ENCODE data around the gene AADACL4.
"Not testable (repeated sequence)": the region's sequence is repeated elsewhere in the genome, so short reads cannot be mapped to it uniquely, and the experiment has no call there.

AADACL4 gene

GRCh38 chr1:12654657-12655056 is 10.8 kb downstream of the AADACL4 start:
- H3K27ac ChIP-seq, result no peak overlapping the region
- H3K4me3 ChIP-seq, result no peak overlapping the region

DNA sequence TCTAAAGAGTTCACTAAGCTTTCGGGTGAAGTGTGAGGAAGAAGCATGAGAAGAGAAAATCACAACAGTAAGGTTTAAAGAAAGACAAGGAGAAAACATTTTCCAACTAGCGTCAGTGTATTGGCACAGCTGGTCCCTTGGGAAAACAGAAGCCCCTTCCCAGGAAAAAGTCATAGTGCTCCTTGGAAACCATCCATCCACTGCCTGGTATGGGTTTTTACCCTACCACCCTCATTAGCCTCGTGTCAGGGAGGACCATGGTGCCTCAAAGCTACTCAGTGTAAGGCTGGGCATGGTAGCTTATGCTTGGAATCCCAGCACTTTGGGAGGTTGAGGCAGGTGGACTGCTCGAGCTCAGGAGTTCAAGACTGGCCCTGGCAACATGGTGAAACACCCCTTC is 12.7 kb downstream of the AADACL4 start:
- Histone ChIP-seq H3K27ac (no peak overlapping the region), H3K4me3 (no peak overlapping the region)

DNA sequence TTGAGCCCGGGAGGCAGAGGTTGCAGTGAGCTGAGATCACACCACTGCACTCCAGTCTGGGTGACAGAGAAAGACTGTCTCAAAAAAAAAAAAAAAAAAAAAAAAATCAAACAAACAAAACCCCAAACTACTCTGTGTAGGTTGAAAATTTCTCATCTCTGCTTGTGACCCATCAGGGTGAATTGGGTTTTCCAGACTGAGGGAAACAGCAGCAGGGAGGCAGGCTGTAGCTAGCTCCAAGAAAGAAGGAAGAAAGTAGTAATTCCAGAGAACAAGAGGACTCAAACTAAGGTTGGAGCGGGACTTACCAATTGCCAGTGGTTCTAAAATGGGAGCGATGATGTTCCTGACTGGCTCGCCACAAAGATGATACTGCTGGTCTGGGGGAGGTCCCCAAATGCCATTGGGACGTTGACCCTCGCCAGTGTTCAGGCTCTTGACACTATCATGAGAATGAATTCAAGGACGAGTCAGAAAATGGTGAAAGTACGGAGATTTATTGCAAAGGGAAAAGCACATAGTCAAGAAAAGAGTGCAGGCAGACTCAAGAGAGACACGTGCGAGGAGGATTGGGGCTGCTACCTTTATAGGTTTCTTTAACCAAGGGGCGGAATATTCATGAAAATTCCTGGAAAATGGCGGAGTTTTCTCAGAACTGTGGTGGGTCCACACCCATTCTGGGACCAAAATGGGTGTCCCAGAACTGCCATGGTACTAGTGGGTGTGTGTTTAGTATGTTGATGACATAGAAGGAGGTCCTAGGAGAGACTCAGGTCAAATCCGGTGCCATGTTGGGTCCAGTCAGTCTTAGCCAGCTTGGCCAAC is 13.4 kb downstream of the AADACL4 start:
- no peak overlapping the region for H3K4me3 ChIP-seq
- H3K27ac ChIP-seq, result no peak overlapping the region

GRCh38 chr1:12657885-12658512 is 14.1 kb downstream of the AADACL4 start:
- not testable (repeated sequence) for H3K27ac ChIP-seq, H3K4me3 ChIP-seq

DNA sequence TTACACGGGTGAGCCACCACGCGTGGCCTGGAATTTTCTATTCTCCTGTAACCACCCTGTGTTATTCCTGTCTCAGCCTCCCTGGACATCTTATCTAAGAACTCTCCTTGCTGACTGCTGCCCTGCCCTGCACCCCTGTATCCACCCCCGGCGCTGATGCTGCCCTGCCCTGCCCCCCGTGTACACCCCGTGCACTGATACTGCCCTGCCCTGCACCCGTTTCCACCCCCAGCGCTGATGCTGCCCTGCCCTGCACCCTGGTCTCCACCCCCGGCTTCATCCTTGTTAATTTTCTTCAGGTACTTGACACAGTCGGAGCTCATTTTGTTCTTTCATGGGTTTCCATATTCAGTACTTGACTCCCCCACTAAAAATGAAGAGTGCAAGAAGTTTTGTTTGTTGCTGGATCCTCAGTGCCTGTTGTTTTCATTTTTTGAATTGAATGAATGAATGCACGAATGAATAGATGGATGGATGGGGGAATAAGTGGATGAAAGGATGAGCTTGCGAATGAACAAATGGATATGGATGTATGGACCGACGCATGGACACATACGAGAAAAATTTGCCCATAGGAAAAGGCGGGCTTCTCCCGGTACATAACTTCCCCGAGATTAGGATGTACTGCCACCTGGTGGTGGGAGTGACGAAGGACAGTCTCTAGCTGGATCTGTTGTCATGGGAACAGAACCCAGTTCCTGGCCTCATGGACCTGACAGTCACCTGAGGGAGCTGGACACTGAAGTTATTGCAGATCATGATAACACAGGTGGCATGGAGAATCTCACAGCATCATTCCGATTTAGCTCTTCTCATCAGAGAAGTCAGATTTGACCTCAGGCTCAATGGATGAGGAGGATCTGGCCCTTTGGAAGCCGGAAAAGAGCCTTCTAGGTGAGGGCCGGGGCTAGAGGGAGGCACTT is 14.9 kb downstream of the AADACL4 start:
- Histone ChIP-seq H3K27ac (no peak overlapping the region), H3K4me3 (no peak overlapping the region)

DNA sequence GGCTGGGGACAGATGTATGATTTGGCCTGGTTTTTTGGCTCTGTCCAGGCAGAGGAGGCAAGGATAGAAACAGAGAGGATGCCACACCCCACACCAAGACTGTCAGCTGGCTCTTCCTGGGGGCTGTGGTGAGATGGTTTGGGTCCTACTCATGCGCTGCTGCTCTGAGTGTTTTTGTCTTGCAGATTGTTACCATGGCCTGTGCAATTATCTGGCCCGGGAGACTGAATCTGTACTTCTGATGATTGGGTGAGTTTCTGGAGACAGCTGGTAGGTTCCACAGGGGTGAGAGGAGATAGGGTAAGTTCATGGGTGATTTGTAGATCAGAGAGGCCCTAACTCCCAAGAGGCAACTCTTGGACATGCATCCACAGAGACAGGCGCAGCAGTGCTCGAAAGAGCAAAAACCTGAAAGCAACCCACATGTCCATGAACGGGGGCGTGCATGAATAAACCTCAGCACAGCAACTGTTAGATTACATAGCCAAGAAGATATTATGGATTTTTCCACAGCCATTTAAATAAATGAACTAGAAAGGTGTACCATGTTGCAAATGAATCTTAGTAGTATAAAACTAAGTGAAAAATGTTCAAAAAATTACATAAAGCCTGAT is 17.8 kb downstream of the AADACL4 start:
- no peak overlapping the region for H3K27ac ChIP-seq

GRCh38 chr1:12662556-12662955 is 18.7 kb downstream of the AADACL4 start:
- Histone ChIP-seq H3K4me3 (no peak overlapping the region), H3K27ac (no peak overlapping the region)

More for the DNA sequence above, 17.8 kb downstream of the AADACL4 start:
- no peak overlapping the region for H3K4me3 ChIP-seq

- H3K27ac ChIP-seq, result no peak overlapping the region
- H3K4me3 ChIP-seq, result no peak overlapping the region
Measured at GRCh38 chr1:12665511-12665910, 21.6 kb downstream of the AADACL4 start.

DNA sequence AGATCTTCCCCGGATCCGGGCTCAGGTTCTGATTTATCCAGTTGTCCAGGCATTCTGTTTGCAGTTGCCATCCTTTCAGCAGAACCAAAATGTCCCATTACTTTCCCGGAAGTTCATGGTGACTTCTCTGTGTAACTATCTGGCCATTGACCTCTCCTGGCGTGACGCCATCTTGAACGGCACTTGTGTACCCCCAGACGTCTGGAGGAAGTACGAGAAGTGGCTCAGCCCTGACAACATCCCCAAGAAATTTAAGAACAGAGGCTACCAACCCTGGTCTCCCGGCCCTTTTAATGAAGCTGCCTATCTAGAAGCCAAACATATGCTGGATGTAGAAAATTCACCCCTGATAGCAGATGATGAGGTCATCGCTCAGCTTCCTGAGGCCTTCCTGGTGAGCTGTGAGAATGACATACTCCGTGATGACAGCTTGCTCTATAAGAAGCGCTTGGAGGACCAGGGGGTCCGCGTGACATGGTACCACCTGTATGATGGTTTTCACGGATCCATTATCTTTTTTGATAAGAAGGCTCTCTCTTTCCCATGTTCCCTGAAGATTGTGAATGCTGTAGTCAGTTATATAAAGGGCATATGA is 22.4 kb downstream of the AADACL4 start:
- H3K27ac ChIP-seq, result no peak overlapping the region

GRCh38 chr1:12669529-12670068 is 25.7 kb downstream of the AADACL4 start:
- H3K27ac ChIP-seq, result no peak overlapping the region

More for the DNA sequence above, 22.4 kb downstream of the AADACL4 start:
- H3K4me3 ChIP-seq, result no peak overlapping the region

GRCh38 chr1:12674358-12674757 is 30.5 kb downstream of the AADACL4 start:
- no peak overlapping the region for H3K4me3 ChIP-seq
- H3K27ac ChIP-seq, result no peak overlapping the region

More at GRCh38 chr1:12669529-12670068, 25.7 kb downstream of the AADACL4 start:
- H3K4me3 ChIP-seq, result no peak overlapping the region

DNA sequence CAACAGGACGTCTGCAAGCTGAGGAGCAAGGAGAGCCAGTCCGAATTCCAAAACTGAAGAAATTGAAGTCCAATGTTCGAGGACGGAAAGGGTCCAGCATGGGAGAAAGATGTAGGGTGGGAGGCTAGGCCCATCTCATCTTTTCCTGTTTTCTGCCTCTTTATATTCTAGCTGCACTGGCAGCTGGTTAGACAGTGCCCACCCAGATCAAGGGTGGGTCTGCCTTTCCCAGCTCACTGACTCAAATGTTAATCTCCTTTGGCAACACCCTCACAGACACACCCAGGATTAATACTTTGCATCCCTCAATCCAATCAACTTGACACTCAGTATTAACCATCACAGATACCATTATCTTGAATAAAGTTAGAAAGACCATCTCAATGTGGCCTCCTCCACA is 32.2 kb downstream of the AADACL4 start:
- not testable (repeated sequence) for H3K4me3 ChIP-seq, H3K27ac ChIP-seq

- Histone ChIP-seq H3K4me3 (no peak overlapping the region), H3K27ac (no peak overlapping the region)
Measured at GRCh38 chr1:12677565-12677964, 33.7 kb downstream of the AADACL4 start.

DNA sequence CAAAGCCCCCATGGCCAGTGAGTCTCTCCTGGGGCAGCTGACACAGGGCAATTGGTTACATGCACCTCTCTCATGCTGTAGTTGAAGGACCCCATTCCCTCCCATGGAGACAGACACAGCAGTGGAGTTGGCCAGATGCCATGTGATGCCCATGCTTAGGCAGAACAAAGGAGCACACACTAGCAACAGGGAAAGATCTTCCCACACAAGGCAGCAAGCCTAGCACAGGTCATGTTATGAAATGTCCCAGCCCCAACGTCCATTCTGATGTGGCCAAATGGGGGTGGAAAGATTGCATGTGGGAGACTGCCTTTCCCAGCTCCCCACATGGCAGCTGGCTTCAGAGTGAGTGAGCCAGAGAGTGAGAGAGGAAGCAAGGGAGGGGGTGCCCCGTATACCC is 34.5 kb downstream of the AADACL4 start:
- no peak overlapping the region for H3K4me3 ChIP-seq
- H3K27ac ChIP-seq, result no peak overlapping the region

DNA sequence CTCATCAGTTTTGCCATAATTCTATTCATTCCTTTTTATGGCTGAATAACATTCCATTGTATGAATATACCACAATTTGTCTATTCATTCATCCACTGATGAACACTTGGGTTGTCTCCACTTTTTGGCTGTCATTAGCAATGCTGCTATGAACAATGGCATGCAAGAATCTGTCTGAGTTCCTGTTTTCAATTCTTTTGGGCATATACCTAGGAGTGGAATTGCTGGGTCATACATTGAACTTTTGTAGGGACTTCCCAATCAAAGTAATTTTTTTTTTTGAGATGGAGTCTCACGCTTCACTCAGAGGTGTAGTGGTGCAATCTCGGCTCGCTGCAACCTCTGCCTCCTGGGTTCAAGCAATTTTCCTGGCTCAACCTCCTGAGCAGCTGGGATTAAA is 34.9 kb downstream of the AADACL4 start:
- no peak overlapping the region for H3K27ac ChIP-seq
- H3K4me3 ChIP-seq, result no peak overlapping the region

GRCh38 chr1:12690156-12690555 is 46.3 kb downstream of the AADACL4 start:
- no peak overlapping the region for H3K4me3 ChIP-seq
- H3K27ac ChIP-seq, result no peak overlapping the region

- Histone ChIP-seq H3K4me3 (no peak overlapping the region), H3K27ac (no peak overlapping the region)
Measured at GRCh38 chr1:12692967-12693782, 49.3 kb downstream of the AADACL4 start.

DNA sequence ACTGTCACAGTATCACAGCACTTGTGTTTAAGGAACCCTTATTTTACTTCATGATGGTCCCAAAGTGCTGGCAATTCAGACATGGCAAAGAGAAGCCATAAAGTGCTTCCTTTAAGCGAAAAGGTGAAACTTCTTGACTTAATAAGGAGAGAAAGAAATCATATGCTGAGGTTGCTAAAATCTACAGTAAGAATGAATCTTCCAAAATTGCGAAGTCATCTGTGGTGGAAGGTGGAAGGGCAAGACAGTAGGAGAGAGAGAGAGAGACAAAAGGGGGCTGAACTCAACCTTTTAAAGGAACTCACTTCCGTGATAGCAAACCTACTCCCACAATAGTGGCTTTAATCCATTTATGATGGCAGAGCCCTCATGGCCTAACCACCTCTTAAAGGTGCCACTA is 52.8 kb downstream of the AADACL4 start:
- Histone ChIP-seq H3K4me3 (no peak overlapping the region), H3K27ac (no peak overlapping the region)
